GM19035 (cell line): ENCODE results near the gene ZNF423.
A peak's percentile ranks its signal among the peaks of the same experiment; 100 is the strongest.

Source experiments
- ATAC-seq: cut with Tn5 transposase; IDR thresholded peaks from one replicate; pipeline ENCODE4 v1.9.1; 2021; ENCODE audit not compliant: unreplicated experiment

ZNF423 gene

GRCh38 chr16:49502136-49502881, 353.6 kb downstream of the ZNF423 start:
- ATAC-seq = no peak

- no peak for ATAC-seq
Measured at GRCh38 chr16:49499869-49500610, 355.9 kb downstream of the ZNF423 start.

- no peak for ATAC-seq
Measured at GRCh38 chr16:49499414-49499785, 356.5 kb downstream of the ZNF423 start.

GRCh38 chr16:49498666-49499413, 357.1 kb downstream of the ZNF423 start:
- no peak for ATAC-seq

- ATAC-seq = no peak
Measured at GRCh38 chr16:49498264-49498663, 357.6 kb downstream of the ZNF423 start.

- no peak for ATAC-seq
Measured at GRCh38 chr16:49497466-49497865, 358.4 kb downstream of the ZNF423 start.

- ATAC-seq = no peak
Measured at GRCh38 chr16:49496656-49497055, 359.3 kb downstream of the ZNF423 start.

GRCh38 chr16:49495596-49496355, 360.1 kb downstream of the ZNF423 start:
- no peak for ATAC-seq

GRCh38 chr16:49494891-49495566, 360.9 kb downstream of the ZNF423 start:
- no peak for ATAC-seq

- ATAC-seq = no peak
Measured at GRCh38 chr16:49494474-49494873, 361.4 kb downstream of the ZNF423 start.

GRCh38 chr16:49493836-49494235, 362.1 kb downstream of the ZNF423 start:
- ATAC-seq = no peak

GRCh38 chr16:49492896-49493626, 362.9 kb downstream of the ZNF423 start:
- no peak for ATAC-seq

GRCh38 chr16:49491771-49492761, 363.8 kb downstream of the ZNF423 start:
- peak; percentile 66 for ATAC-seq

GRCh38 chr16:49491106-49491670, 364.7 kb downstream of the ZNF423 start:
- ATAC-seq = no peak

GRCh38 chr16:49490321-49490705, 365.6 kb downstream of the ZNF423 start:
- ATAC-seq = no peak

- ATAC-seq = no peak
Measured at GRCh38 chr16:49489686-49490320, 366.1 kb downstream of the ZNF423 start.

GRCh38 chr16:49488740-49489525, 367.0 kb downstream of the ZNF423 start:
- ATAC-seq = no peak
